AG09319 (cell line): ENCODE data around the gene TMEM18.

ENCODE experiments used
- DNase-seq: peaks from one replicate; pipeline ENCODE4 v3.0.0-alpha.2; 2010; ENCODE audit warnings: low read depth; ENCODE audit errors: extremely low read depth
- TF ChIP-seq, protein P1 (sequence below): IDR thresholded peaks from 2 replicates; pipeline ENCODE4 v1.5.1; 2011; ENCODE audit warnings: low read depth, mild to moderate bottlenecking, inconsistent platforms, low read length, moderate library complexity

Gene TMEM18

DNA sequence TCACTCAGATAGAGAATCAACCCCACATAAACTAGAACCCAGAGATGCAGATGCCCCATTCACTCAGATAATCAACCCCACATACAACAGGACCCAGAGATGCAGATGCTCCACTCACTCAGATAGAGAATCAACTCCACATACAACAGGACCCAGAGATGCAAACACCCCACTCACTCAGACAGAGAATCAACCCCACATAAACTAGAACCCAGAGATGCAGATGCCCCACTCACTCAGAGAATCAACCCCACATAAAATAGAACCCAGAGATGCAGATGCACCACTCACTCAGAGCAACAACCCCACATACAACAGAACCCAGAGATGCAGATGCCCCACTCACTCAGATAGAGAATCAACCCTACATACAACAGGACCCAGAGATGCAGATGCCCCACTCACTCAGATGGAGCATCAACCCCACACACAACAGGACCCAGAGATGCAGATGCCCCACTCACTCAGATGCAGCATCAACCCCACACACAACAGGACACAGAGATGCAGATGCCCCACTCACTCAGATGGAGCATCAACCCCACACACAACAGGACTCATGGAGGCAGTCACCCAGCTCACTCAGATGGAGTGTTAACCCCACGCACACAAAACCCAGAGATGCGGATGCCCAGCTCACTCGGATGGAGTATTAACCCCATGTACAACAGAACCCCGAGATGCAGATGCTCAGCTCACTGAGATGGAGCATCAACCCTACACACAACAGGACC, 11.7 kb downstream of the TMEM18 start:
- TF ChIP-seq, protein P1, sequence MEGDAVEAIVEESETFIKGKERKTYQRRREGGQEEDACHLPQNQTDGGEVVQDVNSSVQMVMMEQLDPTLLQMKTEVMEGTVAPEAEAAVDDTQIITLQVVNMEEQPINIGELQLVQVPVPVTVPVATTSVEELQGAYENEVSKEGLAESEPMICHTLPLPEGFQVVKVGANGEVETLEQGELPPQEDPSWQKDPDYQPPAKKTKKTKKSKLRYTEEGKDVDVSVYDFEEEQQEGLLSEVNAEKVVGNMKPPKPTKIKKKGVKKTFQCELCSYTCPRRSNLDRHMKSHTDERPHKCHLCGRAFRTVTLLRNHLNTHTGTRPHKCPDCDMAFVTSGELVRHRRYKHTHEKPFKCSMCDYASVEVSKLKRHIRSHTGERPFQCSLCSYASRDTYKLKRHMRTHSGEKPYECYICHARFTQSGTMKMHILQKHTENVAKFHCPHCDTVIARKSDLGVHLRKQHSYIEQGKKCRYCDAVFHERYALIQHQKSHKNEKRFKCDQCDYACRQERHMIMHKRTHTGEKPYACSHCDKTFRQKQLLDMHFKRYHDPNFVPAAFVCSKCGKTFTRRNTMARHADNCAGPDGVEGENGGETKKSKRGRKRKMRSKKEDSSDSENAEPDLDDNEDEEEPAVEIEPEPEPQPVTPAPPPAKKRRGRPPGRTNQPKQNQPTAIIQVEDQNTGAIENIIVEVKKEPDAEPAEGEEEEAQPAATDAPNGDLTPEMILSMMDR = no peak

DNA sequence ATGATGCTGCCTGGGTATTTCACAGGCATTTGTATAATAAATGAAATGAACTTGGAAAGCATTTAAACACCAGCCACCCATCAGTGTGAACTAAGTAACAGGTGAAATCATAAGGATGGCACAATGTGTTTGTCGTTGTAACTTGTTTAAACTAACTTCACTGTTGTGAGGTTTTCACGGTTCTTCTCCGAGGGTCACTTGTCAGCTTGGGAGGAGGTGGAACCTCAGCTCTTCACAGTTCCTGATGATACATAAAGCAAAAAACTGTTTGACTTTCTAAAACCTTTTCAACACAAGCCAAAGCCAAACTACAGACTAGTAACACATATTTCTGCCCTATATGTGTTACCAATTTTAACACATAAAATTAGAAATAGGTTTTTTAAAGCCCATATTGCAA, 13.1 kb downstream of the TMEM18 start:
- no peak for DNase-seq
- TF ChIP-seq, protein P1 = no peak

More for the DNA sequence above, 11.7 kb downstream of the TMEM18 start:
- DNase-seq = no peak

DNA sequence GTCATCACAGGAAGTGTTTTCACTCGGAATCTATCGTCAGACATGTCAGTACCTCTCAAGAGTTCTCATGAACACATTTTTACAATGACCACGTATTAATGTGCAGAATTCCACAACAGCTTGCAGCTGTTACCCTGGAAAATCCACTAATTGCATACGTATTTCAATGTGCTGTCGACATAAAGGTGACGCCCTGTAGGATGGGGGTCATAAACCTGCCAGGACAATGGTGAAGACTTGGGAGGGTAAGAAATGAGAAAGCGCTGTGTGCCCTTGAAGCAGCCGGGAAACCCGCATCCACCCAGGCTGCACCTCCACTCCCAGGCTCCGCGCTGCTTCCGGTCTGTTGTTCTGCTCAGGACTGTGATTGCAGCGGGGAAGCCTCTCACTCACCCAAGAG, 14.0 kb downstream of the TMEM18 start:
- TF ChIP-seq, protein P1 = no peak
- DNase-seq = no peak

DNA sequence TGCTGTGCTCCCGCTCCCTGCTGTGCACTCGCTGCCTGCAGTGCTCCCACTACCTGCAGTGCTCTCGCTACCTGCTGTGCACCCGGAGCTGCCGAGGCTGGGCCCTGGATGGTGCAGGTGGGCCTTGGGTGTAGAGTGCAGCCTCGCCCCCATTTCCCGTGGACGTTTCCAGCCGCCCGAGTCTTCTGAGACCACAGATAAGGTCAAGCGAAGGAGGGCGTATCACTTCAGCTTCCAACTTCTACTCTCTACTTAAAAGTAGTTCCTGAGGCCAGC, 15.9 kb downstream of the TMEM18 start:
- no peak for DNase-seq
- TF ChIP-seq, protein P1 = no peak

DNA sequence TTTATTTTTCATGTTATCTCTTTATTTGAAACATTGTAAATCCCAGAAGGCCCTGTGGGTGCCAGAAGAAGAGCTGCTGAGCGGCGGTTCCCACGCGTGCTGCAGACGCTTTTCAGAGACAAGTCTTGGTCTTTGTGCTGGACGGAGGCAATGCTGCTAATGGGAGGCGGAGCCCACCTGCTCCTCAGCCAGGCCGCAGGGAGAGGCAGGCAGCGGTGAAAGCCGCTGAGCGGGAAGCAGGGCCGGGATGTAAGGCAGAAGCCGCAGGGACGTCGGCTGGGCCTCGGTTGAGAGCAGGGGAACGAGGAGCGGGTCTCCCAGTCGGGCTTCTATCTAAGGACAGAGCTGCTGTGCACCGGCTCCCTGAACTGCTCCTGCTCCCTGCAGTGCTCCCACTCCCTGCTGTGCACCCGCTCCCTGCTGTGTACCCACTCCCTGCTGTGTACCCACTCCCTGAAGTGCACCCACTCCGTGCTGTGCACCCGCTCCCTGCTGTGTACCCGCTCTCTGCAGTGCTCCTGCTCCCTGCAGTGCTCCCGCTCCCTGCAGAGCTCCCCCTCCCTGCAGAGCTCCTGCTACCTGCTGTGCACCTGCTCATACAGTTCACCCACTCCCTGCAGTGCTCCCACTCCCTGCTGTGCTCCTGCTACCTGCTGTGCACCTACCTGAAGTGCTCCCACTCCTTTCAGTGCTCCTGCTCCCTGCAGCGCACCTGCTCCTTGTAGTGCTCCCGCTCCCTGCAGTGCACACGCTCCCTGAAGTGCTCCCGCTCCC, 16.4 kb downstream of the TMEM18 start:
- DNase-seq = no peak
- TF ChIP-seq, protein P1 = no peak

DNA sequence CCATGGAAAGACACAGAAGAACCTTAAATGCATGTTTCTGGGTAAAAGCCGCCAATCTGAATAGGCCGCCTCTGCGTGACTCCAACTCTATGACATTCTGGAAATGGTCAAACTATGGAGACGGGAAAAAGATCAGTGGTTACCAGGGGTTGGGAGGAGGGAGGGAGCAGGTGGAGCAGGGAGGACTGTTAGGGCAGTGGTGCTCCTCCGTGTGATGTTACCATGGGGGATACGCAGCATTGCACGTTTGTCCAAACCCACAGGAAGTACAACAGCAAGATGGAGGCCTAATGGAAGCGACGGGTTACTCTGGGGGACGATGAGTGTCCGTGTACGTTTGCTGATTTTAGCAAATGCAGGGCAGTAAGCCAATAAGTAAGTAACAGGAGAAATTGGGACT, 17.2 kb downstream of the TMEM18 start:
- TF ChIP-seq, protein P1 = no peak
- DNase-seq = no peak

DNA sequence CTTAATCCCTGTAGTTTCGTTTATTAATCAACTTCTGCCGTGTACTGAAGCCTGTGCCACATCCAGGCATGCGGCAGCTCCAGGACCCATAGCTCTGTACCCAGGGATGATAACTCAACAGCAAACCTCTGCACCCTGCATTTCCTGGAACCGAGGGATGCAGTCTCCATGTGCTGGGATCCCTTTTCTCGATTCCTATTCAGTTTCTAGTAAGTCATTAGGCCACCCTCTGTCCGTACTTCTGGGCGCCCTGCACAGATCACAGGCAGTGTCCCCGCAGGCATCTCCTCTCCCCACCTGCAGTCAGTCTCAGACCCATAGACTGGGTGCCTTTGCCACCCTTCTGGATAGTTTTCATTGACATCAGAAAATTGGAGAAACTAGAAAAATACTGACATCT, 18.8 kb downstream of the TMEM18 start:
- no peak for DNase-seq
- TF ChIP-seq, protein P1 = no peak
